ENCODE data around the gene PLCH2.
"Not testable (repeated sequence)": the region's sequence is repeated elsewhere in the genome, so short reads cannot be mapped to it uniquely, and the experiment has no call there.

DNA sequence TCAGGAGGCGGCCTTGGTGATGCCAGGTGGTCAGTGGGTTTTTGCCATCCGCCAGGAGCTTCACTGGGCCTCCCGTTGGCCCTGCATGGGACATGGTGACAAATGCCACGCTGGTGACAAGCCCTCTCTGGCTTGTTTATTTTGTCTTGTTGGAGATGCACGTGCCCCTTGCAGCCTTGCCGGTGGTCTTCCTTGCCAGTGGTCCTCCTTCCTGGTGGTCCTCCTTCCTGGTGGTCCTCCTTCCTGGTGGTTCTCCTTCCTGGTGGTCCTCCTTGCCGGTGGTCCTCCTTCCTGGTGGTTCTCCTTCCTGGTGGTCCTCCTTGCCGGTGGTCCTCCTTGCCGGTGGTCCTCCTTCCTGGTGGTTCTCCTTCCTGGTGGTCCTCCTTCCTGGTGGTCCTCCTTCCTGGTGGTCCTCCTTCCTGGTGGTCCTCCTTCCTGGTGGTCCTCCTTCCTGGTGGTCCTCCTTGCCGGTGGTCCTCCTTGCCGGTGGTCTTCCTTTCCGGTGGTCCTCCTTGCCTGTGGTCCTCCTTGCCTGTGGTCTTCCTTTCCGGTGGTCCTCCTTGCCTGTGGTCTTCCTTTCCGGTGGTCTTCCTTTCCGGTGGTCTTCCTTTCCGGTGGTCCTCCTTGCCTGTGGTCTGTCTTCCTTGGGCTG, 16.9 kb upstream of the PLCH2 start:
- not testable (repeated sequence) for TF ChIP-seq CTCF (IDR thresholded peaks at IDR 0.05 in 4 of 5, conservative IDR thresholded peaks at IDR 0.05 in 1 of 5); POLR2A (IDR thresholded peaks at IDR 0.05)
